HG02759 (cell line): ENCODE data around the gene SS18.

Experiments
- ATAC-seq: cut with Tn5 transposase; IDR thresholded peaks from one replicate; pipeline ENCODE4 v1.9.1; 2021; ENCODE audit warnings: mild to moderate bottlenecking, moderate library complexity; ENCODE audit not compliant: unreplicated experiment

The SS18 gene

GRCh38 chr18:26073758-26074157, 16.7 kb downstream of the SS18 start:
- ATAC-seq = no peak

GRCh38 chr18:26071725-26072124, 18.7 kb downstream of the SS18 start:
- ATAC-seq = no peak

GRCh38 chr18:26071020-26071419, 19.4 kb downstream of the SS18 start:
- ATAC-seq = no peak

- no peak for ATAC-seq
These were observed 31.1 kb downstream of the SS18 start for GRCh38 chr18:26059357-26059756.

GRCh38 chr18:26057344-26057773, 33.1 kb downstream of the SS18 start:
- no peak for ATAC-seq

- ATAC-seq = no peak
These were observed 34.1 kb downstream of the SS18 start for GRCh38 chr18:26056291-26056690.

GRCh38 chr18:26052505-26052904, 37.9 kb downstream of the SS18 start:
- ATAC-seq = no peak

GRCh38 chr18:26051843-26052242, 38.6 kb downstream of the SS18 start:
- no peak for ATAC-seq

- ATAC-seq = no peak
These were observed 43.9 kb downstream of the SS18 start for GRCh38 chr18:26046419-26047077.

- ATAC-seq = no peak
These were observed 45.6 kb downstream of the SS18 start for GRCh38 chr18:26044807-26045206.

- no peak for ATAC-seq
These were observed 50.3 kb downstream of the SS18 start for GRCh38 chr18:26040051-26040656.

GRCh38 chr18:26039203-26039602, 51.2 kb downstream of the SS18 start:
- ATAC-seq = no peak

- no peak for ATAC-seq
These were observed 53.8 kb downstream of the SS18 start for GRCh38 chr18:26036635-26037034.

- no peak for ATAC-seq
These were observed 55.4 kb downstream of the SS18 start for GRCh38 chr18:26034850-26035497.

GRCh38 chr18:26022585-26022984, 67.8 kb downstream of the SS18 start:
- no peak for ATAC-seq

GRCh38 chr18:26021061-26021754, 69.2 kb downstream of the SS18 start:
- ATAC-seq = no peak

GRCh38 chr18:26017929-26018328, 72.5 kb downstream of the SS18 start:
- ATAC-seq = no peak

- no peak for ATAC-seq
These were observed 76.0 kb downstream of the SS18 start for GRCh38 chr18:26014462-26014861.

- ATAC-seq = no peak
These were observed 81.8 kb downstream of the SS18 start for GRCh38 chr18:26008619-26009018.

GRCh38 chr18:26008096-26008495, 82.3 kb downstream of the SS18 start:
- no peak for ATAC-seq

GRCh38 chr18:26005950-26006349, 84.5 kb downstream of the SS18 start:
- ATAC-seq = no peak

- no peak for ATAC-seq
These were observed 85.6 kb downstream of the SS18 start for GRCh38 chr18:26004832-26005231.
